ENCODE measurements around the gene FXYD2. TPM values are rescaled to one million over a fixed set of nuclear protein-coding genes. Genes with fewer than 3 reads are reported as not detected.
A peak's percentile ranks its signal among the peaks of the same experiment; 100 is the strongest.

The FXYD2 gene
- total RNA-seq, 1 experiment from 2014 or later, result not detected

DNA sequence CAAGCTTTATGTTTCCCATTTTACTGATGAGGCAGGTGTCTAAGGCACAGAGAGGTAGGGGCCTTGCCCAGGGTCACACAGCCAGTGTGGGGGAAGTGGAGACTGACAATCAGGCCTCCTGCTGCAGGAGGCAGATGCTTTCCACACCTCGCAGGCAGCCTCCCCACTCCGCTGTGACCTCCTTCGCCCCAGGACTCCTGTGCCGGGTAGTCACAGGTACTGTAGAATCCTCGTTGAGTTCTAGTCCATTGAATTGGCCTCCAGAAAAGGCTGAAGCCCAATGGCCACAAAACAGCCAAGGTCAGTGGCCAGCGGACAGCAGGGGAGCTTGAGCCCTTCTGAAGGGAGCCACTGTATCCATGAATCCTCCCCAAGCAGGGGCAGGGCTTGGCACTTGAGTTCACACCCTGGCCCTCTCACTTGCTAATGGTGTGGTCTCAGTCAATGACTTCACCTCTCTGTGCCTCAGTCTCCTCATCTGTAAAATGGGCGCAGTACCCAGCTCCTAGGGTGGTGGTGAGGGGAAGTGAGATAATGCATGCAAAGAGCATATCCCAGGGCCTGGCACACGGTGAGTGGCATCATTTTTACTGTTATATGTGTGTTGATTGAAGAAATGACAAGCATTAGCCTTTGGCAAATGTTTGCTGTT is 1.1 kb upstream of the FXYD2 start:
- Histone ChIP-seq H3K27ac (ENCODE audit: low read length) (no peak overlapping the region), H3K9me3 (ENCODE audit: low read length) (no peaks in the 10 kb centered on the region), H3K4me3 (ENCODE audit: low read length) (no peak overlapping the region), H3K4me1 (ENCODE audit: insufficient read depth, low read length) (peaks cover 8% of the 10 kb centered on the region), H3K27me3 (ENCODE audit: low read length) (peaks cover 72% of the 10 kb centered on the region), H3K36me3 (ENCODE audit: low read depth, low read length) (no peaks in the 10 kb centered on the region), H2AFZ (ENCODE audit: low read length) (no peak overlapping the region), H3K4me2 (ENCODE audit: low read length) (no peak overlapping the region), H3K9ac (ENCODE audit: low read length) (no peak overlapping the region), H3F3A (ENCODE audit: low read length, unreplicated experiment) (no peaks in the 10 kb centered on the region), H3K79me2 (ENCODE audit: low read length) (no peaks in the 10 kb centered on the region), H4K20me1 (ENCODE audit: low read length) (no peaks in the 10 kb centered on the region), H3K9me2 (replicated peaks; ENCODE audit: low read length) (no peaks in the 10 kb centered on the region)
- TF ChIP-seq EZH2 (IDR thresholded peaks at IDR 0.05; ENCODE audit: low read length, unreplicated experiment) (no peak), EZH2phosphoT487 (IDR thresholded peaks at IDR 0.05; ENCODE audit: borderline replicate concordance, low read length) (no peak)
- TF ChIP-seq, protein P1, sequence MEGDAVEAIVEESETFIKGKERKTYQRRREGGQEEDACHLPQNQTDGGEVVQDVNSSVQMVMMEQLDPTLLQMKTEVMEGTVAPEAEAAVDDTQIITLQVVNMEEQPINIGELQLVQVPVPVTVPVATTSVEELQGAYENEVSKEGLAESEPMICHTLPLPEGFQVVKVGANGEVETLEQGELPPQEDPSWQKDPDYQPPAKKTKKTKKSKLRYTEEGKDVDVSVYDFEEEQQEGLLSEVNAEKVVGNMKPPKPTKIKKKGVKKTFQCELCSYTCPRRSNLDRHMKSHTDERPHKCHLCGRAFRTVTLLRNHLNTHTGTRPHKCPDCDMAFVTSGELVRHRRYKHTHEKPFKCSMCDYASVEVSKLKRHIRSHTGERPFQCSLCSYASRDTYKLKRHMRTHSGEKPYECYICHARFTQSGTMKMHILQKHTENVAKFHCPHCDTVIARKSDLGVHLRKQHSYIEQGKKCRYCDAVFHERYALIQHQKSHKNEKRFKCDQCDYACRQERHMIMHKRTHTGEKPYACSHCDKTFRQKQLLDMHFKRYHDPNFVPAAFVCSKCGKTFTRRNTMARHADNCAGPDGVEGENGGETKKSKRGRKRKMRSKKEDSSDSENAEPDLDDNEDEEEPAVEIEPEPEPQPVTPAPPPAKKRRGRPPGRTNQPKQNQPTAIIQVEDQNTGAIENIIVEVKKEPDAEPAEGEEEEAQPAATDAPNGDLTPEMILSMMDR (conservative IDR thresholded peaks at IDR 0.05; ENCODE audit: low read depth, low read length), result no peak
- ChIA-PET POLR2A (ENCODE audit: unreplicated experiment) (no interaction called here), CTCF (no interaction called here)
- intact Hi-C loops (cut with micrococcal nuclease), result no loop called here
- no peak for DNase-seq
- BruUV-seq (replicated peaks), result no TSS peak
- ATAC-seq, result no peak

DNA sequence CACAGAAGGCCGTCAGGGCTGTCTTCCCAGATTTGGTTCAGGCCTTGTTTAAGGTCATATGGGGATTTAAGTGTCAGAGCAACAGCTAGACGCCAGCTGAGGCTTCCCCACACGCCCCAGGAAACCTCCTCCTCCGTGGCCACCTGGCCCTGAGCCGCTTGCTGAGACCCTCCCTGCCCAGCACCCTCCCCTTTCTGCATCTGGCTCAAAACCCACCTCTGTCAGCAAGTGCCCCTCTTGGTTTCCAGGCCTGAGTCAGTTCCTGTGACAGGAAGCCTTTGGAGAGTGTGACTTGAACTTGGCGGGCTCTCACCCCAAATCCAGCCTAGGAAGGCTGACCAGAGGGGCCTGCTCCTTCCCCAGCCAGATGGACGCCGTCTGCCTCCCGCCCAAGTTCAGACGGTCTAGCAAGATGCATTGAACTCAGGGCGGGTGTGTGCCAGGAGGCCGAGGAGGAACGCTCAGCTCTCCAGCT is 561 bp downstream of the FXYD2 start:
- TF ChIP-seq, protein P1 (conservative IDR thresholded peaks at IDR 0.05; ENCODE audit: low read depth, low read length), result no peak
- TF ChIP-seq EZH2 (IDR thresholded peaks at IDR 0.05; ENCODE audit: low read length, unreplicated experiment) (no peak), EZH2phosphoT487 (IDR thresholded peaks at IDR 0.05; ENCODE audit: borderline replicate concordance, low read length) (no peak)
- Histone ChIP-seq H2AFZ (ENCODE audit: low read length) (no peak overlapping the region), H4K20me1 (ENCODE audit: low read length) (no peaks in the 10 kb centered on the region), H3K27ac (ENCODE audit: low read length) (no peak overlapping the region), H3K4me3 (ENCODE audit: low read length) (no peak overlapping the region), H3K36me3 (ENCODE audit: low read depth, low read length) (no peaks in the 10 kb centered on the region), H3K4me1 (ENCODE audit: insufficient read depth, low read length) (peaks cover 7% of the 10 kb centered on the region), H3K9me3 (ENCODE audit: low read length) (no peaks in the 10 kb centered on the region), H3K4me2 (ENCODE audit: low read length) (no peak overlapping the region), H3K9ac (ENCODE audit: low read length) (no peak overlapping the region), H3F3A (ENCODE audit: low read length, unreplicated experiment) (no peaks in the 10 kb centered on the region), H3K27me3 (ENCODE audit: low read length) (peaks cover 61% of the 10 kb centered on the region), H3K9me2 (replicated peaks; ENCODE audit: low read length) (no peaks in the 10 kb centered on the region), H3K79me2 (ENCODE audit: low read length) (no peaks in the 10 kb centered on the region)
- ChIA-PET CTCF (no interaction called here), POLR2A (ENCODE audit: unreplicated experiment) (no interaction called here)
- intact Hi-C loops (cut with micrococcal nuclease), result no loop called here
- DNase-seq, result no peak
- BruUV-seq (replicated peaks), result no TSS peak
- no peak for ATAC-seq

DNA sequence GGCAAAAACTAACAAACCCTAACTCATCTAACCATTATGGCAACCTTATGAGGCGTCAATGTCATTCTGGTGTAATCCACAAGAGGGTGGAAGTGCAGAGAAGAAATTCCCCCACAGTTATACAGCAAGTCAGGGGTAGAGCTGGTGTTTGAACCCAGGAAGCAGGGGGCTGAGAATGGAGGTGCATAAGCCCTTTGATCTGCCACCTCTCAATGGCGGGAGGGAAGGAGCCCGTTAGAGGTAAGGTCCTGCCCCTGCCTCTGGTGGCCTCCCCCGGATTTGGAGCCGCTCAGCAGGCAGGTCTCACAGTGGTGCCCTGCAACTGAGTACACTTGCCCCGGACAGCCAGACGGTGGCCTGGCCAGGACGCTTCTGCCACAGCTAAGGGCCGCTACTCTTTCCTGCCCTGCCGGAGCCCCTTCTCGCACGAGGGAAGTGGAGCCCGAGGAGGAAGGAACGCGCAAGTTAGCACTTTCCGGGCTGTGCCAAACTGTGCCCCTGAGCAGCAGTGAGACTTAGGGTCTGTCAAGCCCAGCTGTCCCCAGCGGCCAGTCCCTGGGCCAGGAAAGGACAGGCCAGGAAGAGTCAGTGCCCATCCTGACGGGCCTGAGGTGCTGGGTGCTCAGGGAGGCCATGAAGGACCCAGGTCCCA is 1.1 kb downstream of the FXYD2 start:
- no peak overlapping the region for H2AFZ ChIP-seq (ENCODE audit: low read length)
- H3K27me3 ChIP-seq (ENCODE audit: low read length), result peaks cover 61% of the 10 kb centered on the region
- no peaks in the 10 kb centered on the region for H3K36me3 ChIP-seq (ENCODE audit: low read depth, low read length)
- no peak overlapping the region for H3K4me2 ChIP-seq (ENCODE audit: low read length)
- no peak overlapping the region for H3K4me3 ChIP-seq (ENCODE audit: low read length)
- H3K9me2 ChIP-seq (replicated peaks; ENCODE audit: low read length), result no peaks in the 10 kb centered on the region
- DNase-seq (no peak), ATAC-seq (no peak; the same call in 1 of the 2 replicates)
- TF ChIP-seq, protein P1 (conservative IDR thresholded peaks at IDR 0.05; ENCODE audit: low read depth, low read length), result peak; percentile 35
- no peak for TF ChIP-seq EZH2 (IDR thresholded peaks at IDR 0.05; ENCODE audit: low read length, unreplicated experiment)
- H3K9ac ChIP-seq (ENCODE audit: low read length), result no peak overlapping the region
- ChIA-PET CTCF (no interaction called here), POLR2A (ENCODE audit: unreplicated experiment) (no interaction called here)
- no peaks in the 10 kb centered on the region for H3K79me2 ChIP-seq (ENCODE audit: low read length)
- peaks cover 2% of the 10 kb centered on the region; the same call in 1 of the 2 replicates for H3K4me1 ChIP-seq (ENCODE audit: insufficient read depth, low read length)
- no TSS peak for BruUV-seq (replicated peaks)
- no peaks in the 10 kb centered on the region for H3K9me3 ChIP-seq (ENCODE audit: low read length)
- intact Hi-C loops (cut with micrococcal nuclease), result no loop called here
- H3F3A ChIP-seq (ENCODE audit: low read length, unreplicated experiment), result no peaks in the 10 kb centered on the region
- H3K27ac ChIP-seq (ENCODE audit: low read length), result no peak overlapping the region
- H4K20me1 ChIP-seq (ENCODE audit: low read length), result no peaks in the 10 kb centered on the region
